ENCODE measurements around the gene POC1A. TPM values are rescaled to one million over a fixed set of nuclear protein-coding genes. Genes with fewer than 3 reads are reported as not detected.

Gene POC1A
- total and polyA plus RNA-seq, 2 experiments from 2014 or later, result 19.1 to 26.7 TPM

GRCh38 chr3:52038227-52038626 is 116.0 kb downstream of the POC1A start:
- Histone ChIP-seq H3K4me3 (no peak overlapping the region), H2AFZ (no peak overlapping the region), H3K4me2 (no peak overlapping the region), H3K9me2 (ENCODE audit: insufficient read depth) (no peaks in the 10 kb centered on the region), H3K79me2 (replicated peaks; ENCODE audit: insufficient read depth) (no peaks in the 10 kb centered on the region), H3K36me3 (ENCODE audit: insufficient read depth) (no peaks in the 10 kb centered on the region), H3K27ac (ENCODE audit: low read depth) (no peak overlapping the region), H3F3A (replicated peaks; ENCODE audit: low read depth) (no peaks in the 10 kb centered on the region), H4K20me1 (replicated peaks; ENCODE audit: insufficient read depth) (no peaks in the 10 kb centered on the region), H3K4me1 (ENCODE audit: insufficient read depth) (no peaks in the 10 kb centered on the region), H3K27me3 (ENCODE audit: insufficient read depth) (no peaks in the 10 kb centered on the region)
- H3K9me3 Mint-ChIP-seq, result peaks cover 3% of the 10 kb centered on the region; the same call in 1 of the 3 replicates
- ATAC-seq (no peak), DNase-seq (ENCODE audit: low spot score) (no peak)
- peaks cover 2% of the 10 kb centered on the region for H3K4me1 Mint-ChIP-seq
- no peak overlapping the region for H3K27ac Mint-ChIP-seq
- H3K36me3 Mint-ChIP-seq (ENCODE audit: low read depth), result no peaks in the 10 kb centered on the region
- TF ChIP-seq REST (IDR thresholded peaks at IDR 0.05; ENCODE audit: unreplicated experiment) (no peak), STAT1 (IDR thresholded peaks at IDR 0.05; ENCODE audit: unreplicated experiment) (no peak), CREB1 (CRISPR knock-in tag; IDR thresholded peaks at IDR 0.05; ENCODE audit: low read depth) (no peak), ZNF462 (CRISPR knock-in tag; IDR thresholded peaks at IDR 0.05) (no peak), CTCF (conservative IDR thresholded peaks at IDR 0.05; ENCODE audit: low read depth in 2 of 2) (no peak), ZNF331 (CRISPR knock-in tag; IDR thresholded peaks at IDR 0.05; ENCODE audit: low read depth) (no peak), ETS1 (IDR thresholded peaks at IDR 0.05) (no peak), ZNF114 (CRISPR knock-in tag; IDR thresholded peaks at IDR 0.05) (no peak), POLR2AphosphoS5 (IDR thresholded peaks at IDR 0.05; ENCODE audit: low read depth) (no peak), EZH2 (IDR thresholded peaks at IDR 0.05; ENCODE audit: low read depth, unreplicated experiment) (no peak), EZH2phosphoT487 (IDR thresholded peaks at IDR 0.05; ENCODE audit: unreplicated experiment) (no peak), JUNB (IDR thresholded peaks at IDR 0.05; ENCODE audit: unreplicated experiment) (no peak), NANOG (IDR thresholded peaks at IDR 0.05; ENCODE audit: borderline replicate concordance) (no peak)
- no peak overlapping the region for H3K4me3 Mint-ChIP-seq
- peaks cover 6% of the 10 kb centered on the region for H3K27me3 Mint-ChIP-seq (ENCODE audit: insufficient read depth, low read depth, poor library complexity)

Data from GM23338 (cell line).